Motor neuron (in vitro differentiated cells): Measurements from ENCODE around the gene CDC42BPB. TPM values are rescaled to one million over a fixed set of nuclear protein-coding genes. Genes with fewer than 3 reads are reported as not detected.

ENCODE experiments used
- ATAC-seq, 8 experiments: fragments of 200-7000 bp; cut with Tn5 transposase; replicated peaks in 6 of 8; 2 replicates each; pipeline ENCODE4 v1.8.0; 2021; ENCODE audit warnings: mild to moderate bottlenecking in 8 of 8, moderate library complexity in 8 of 8
- H3K27ac ChIP-seq, 2 donors: fragments of 250-450 bp; sonication (Bioruptor Pico); 2 replicates each; pipeline ENCODE4 v1.9.0; 2021; ENCODE audit warnings: antibody characterized with exemption in 2 of 2, mild to moderate bottlenecking in 2 of 2, moderate library complexity in 1 of 2
- H3K4me1 ChIP-seq, 2 donors: fragments of 250-450 bp; sonication (Bioruptor Pico); replicated peaks in 1 of 2; 2 replicates each; pipeline ENCODE4 v1.6.1; 2021; ENCODE audit warnings: antibody characterized with exemption in 2 of 2, mild to moderate bottlenecking in 2 of 2, moderate library complexity in 1 of 2
- H3K4me3 ChIP-seq, 5 donors: fragments of 250-450 bp; sonication (Bioruptor Pico); 2 replicates each; pipeline ENCODE4 v1.9.0; 2021; ENCODE audit warnings: antibody characterized with exemption in 5 of 5, mild to moderate bottlenecking in 5 of 5, moderate library complexity in 4 of 5
- WGBS, 10 experiments: fragments of 450-650 bp; shearing (Covaris generic); methylation state at CpG; one replicate each; pipeline ENCODE4 v1.0.0; 2022; 5-methylcytosine and 5-hydroxymethylcytosine counted together
- in situ Hi-C, 9 experiments: fragments of 400-800 bp; cut with MboI; loops; one replicate each; pipeline ENCODE4 v1.15.0; 2021; ENCODE audit warnings: low sequenced_read_pairs in 9 of 9, low pct_unique_long_range_greater_than_20kb in 2 of 9; ENCODE audit not compliant: unreplicated experiment in 9 of 9
- total RNA-seq, 8 experiments: library from RNA; unstranded; fragments of 300-600 nt; gene quantifications; 2 replicates each; pipeline versions ENCODE4 v1.2.3 to v1.2.4, GENCODE V29; 2022

The CDC42BPB gene
- total RNA-seq, 8 experiments from 2014 or later: 36.9 to 102 (median 56.4) TPM

- Histone ChIP-seq H3K27ac (no peak overlapping the region), H3K4me3 (no peak overlapping the region), H3K4me1 (peaks cover 0 to 3% of the 10 kb centered on the region in 2 donors)
- in situ Hi-C loops: no loop called here
- WGBS, 10 experiments: 40 to 100% (median 94%) methylated on average over 1 to 9 of the region's 10 CpGs; no CpG with 5 or more reads in 3 of the 10 experiments
- no peak for ATAC-seq
Observed at GRCh38 chr14:102996941-102997340, 60.4 kb downstream of the CDC42BPB start.

- in situ Hi-C loops: no loop called here
- no peak for ATAC-seq
- Histone ChIP-seq H3K4me3 (no peak overlapping the region), H3K4me1 (peaks cover 0 to 2% of the 10 kb centered on the region in 2 donors), H3K27ac (no peak overlapping the region)
- WGBS, 10 experiments: 70 to 100% (median 92%) methylated on average over 2 to 4 of the region's 4 CpGs; no CpG with 5 or more reads in 2 of the 10 experiments
Observed at GRCh38 chr14:102994689-102995088, 62.7 kb downstream of the CDC42BPB start.

- no peak overlapping the region for H3K27ac ChIP-seq
- H3K4me3 ChIP-seq: no peak overlapping the region
- in situ Hi-C loops: no loop called here
- peak in 3 of 8 experiments; percentile 52 to 99 (median 99) for ATAC-seq
- H3K4me1 ChIP-seq: no peaks in the 10 kb centered on the region
- 11 to 94% (median 55%) methylated on average over 1 to 3 of the region's 3 CpGs; no CpG with 5 or more reads in 4 of the 10 experiments for WGBS, 10 experiments
Observed at GRCh38 chr14:102993523-102993922, 63.8 kb downstream of the CDC42BPB start.

- no peak for ATAC-seq
- H3K27ac ChIP-seq: no peak overlapping the region
- WGBS, 10 experiments: 42 to 100% (median 92%) methylated on average over 1 to 3 of the region's 3 CpGs; no CpG with 5 or more reads in 1 of the 10 experiments
- H3K4me3 ChIP-seq: no peak overlapping the region
- H3K4me1 ChIP-seq: no peaks in the 10 kb centered on the region
- in situ Hi-C loops: no loop called here
Observed at GRCh38 chr14:102991376-102991775, 66.0 kb downstream of the CDC42BPB start.

- in situ Hi-C loops: no loop called here
- no peak for ATAC-seq
- Histone ChIP-seq H3K27ac (no peak overlapping the region), H3K4me3 (no peak overlapping the region), H3K4me1 (peaks cover 0 to 4% of the 10 kb centered on the region in 2 donors)
- 64 to 100% (median 96%) methylated on average over 1 of the region's 1 CpG; no CpG with 5 or more reads in 2 of the 10 experiments for WGBS, 10 experiments
Observed at GRCh38 chr14:102988054-102988453, 69.3 kb downstream of the CDC42BPB start.

GRCh38 chr14:102986810-102987579 lies 70.4 kb downstream of the CDC42BPB start:
- H3K27ac ChIP-seq: no peak overlapping the region
- in situ Hi-C loops: no loop called here
- H3K4me1 ChIP-seq: peaks cover 0 to 4% of the 10 kb centered on the region in 2 donors
- no peak overlapping the region for H3K4me3 ChIP-seq
- peak in 4 of 8 experiments; percentile 9 to 92 (median 60) for ATAC-seq
- 20 to 95% (median 90%) methylated on average over 1 to 14 of the region's 19 CpGs; no CpG with 5 or more reads in 1 of the 10 experiments for WGBS, 10 experiments

GRCh38 chr14:102985665-102986064 lies 71.7 kb downstream of the CDC42BPB start:
- 80 to 100% (median 86%) methylated on average over 3 to 8 of the region's 10 CpGs; no CpG with 5 or more reads in 5 of the 10 experiments for WGBS, 10 experiments
- H3K4me1 ChIP-seq: peaks cover 0 to 4% of the 10 kb centered on the region in 2 donors
- no peak overlapping the region for H3K27ac ChIP-seq
- ATAC-seq: peak in 2 of 8 experiments; percentile 24 to 29
- H3K4me3 ChIP-seq: no peak overlapping the region
- in situ Hi-C loops: no loop called here

- 60 to 100% (median 100%) methylated on average over 1 to 10 of the region's 19 CpGs; no CpG with 5 or more reads in 3 of the 10 experiments for WGBS, 10 experiments
- Histone ChIP-seq H3K4me3 (no peak overlapping the region), H3K27ac (no peak overlapping the region), H3K4me1 (peaks cover 0 to 4% of the 10 kb centered on the region in 2 donors)
- in situ Hi-C loops: no loop called here
- no peak for ATAC-seq
Observed at GRCh38 chr14:102984336-102985102, 72.8 kb downstream of the CDC42BPB start.

GRCh38 chr14:102983496-102983895 lies 73.9 kb downstream of the CDC42BPB start:
- WGBS, 10 experiments: 90 to 100% (median 96%) methylated on average over 1 to 10 of the region's 14 CpGs; no CpG with 5 or more reads in 3 of the 10 experiments
- no peak overlapping the region for H3K27ac ChIP-seq
- in situ Hi-C loops: no loop called here

GRCh38 chr14:102982852-102983470 lies 74.4 kb downstream of the CDC42BPB start:
- Histone ChIP-seq H3K4me3 (no peak overlapping the region), H3K27ac (no peak overlapping the region), H3K4me1 (peaks cover 0 to 4% of the 10 kb centered on the region in 2 donors)
- WGBS, 10 experiments: 85 to 100% (median 96%) methylated on average over 2 to 4 of the region's 15 CpGs; no CpG with 5 or more reads in 3 of the 10 experiments
- no peak for ATAC-seq
- in situ Hi-C loops: no loop called here

More at GRCh38 chr14:102983496-102983895, 73.9 kb downstream of the CDC42BPB start:
- Histone ChIP-seq H3K4me3 (no peak overlapping the region), H3K4me1 (peaks cover 0 to 4% of the 10 kb centered on the region in 2 donors)
- no peak for ATAC-seq

GRCh38 chr14:102980409-102980810 lies 76.9 kb downstream of the CDC42BPB start:
- Histone ChIP-seq H3K27ac (no peak overlapping the region), H3K4me1 (no peaks in the 10 kb centered on the region), H3K4me3 (no peak overlapping the region)
- in situ Hi-C loops: no loop called here
- 50 to 100% (median 95%) methylated on average over 1 to 8 of the region's 8 CpGs; no CpG with 5 or more reads in 3 of the 10 experiments for WGBS, 10 experiments
- ATAC-seq: no peak

- Histone ChIP-seq H3K4me1 (no peaks in the 10 kb centered on the region), H3K27ac (no peak overlapping the region), H3K4me3 (no peak overlapping the region)
- ATAC-seq: no peak
- in situ Hi-C loops: no loop called here
- WGBS, 10 experiments: 80 to 100% (median 90%) methylated on average over 1 to 7 of the region's 9 CpGs; no CpG with 5 or more reads in 2 of the 10 experiments
Observed at GRCh38 chr14:102979406-102979805, 77.9 kb downstream of the CDC42BPB start.
